HG03571 (cell line): ENCODE results near the gene FNTB.

ENCODE experiments used
- ATAC-seq: cut with Tn5 transposase; IDR thresholded peaks from one replicate; pipeline ENCODE4 v1.9.1; 2021; ENCODE audit not compliant: unreplicated experiment

FNTB gene, protein sequence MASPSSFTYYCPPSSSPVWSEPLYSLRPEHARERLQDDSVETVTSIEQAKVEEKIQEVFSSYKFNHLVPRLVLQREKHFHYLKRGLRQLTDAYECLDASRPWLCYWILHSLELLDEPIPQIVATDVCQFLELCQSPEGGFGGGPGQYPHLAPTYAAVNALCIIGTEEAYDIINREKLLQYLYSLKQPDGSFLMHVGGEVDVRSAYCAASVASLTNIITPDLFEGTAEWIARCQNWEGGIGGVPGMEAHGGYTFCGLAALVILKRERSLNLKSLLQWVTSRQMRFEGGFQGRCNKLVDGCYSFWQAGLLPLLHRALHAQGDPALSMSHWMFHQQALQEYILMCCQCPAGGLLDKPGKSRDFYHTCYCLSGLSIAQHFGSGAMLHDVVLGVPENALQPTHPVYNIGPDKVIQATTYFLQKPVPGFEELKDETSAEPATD

DNA sequence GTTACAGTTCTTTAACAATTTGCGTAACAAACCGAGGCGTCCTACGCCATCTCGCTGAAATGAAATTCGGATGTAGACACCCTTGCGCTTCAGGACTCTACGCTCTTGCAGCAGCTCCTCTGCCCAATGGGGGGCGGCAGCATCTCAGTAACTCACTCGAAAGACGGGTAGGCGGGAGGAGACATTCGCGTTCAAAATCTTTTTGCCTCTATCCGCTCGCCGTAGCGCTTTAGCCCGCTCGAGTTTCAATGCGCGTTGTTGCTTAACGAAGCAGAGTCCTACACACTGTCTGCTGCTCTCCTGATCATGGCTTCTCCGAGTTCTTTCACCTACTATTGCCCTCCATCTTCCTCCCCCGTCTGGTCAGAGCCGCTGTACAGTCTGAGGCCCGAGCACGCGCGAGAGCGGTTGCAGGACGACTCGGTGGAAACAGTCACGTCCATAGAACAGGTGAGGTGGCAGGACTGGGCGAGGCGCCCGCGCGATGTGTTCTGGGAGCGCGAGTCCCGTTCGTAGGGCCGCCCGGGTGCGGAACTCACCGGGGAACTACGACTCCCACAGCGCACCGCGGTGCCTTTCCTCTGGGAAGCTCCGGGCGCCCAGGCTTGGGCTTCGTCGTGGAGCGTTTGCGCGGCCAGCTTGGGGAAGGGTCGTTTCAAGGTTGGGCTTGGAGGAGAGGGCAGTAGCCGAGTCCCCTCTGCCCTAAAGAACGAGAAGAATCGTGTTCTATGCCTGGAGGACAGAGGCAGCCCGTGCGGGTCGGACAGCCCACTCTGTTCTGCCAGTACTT lies at the start of gene FNTB:
Gene FNTB, plus strand, starts transcription at position 248 of the 790 bp plus-strand sequence. Its CDS starts 59 bp downstream, at position 307.
- peak; percentile 94 for ATAC-seq

DNA sequence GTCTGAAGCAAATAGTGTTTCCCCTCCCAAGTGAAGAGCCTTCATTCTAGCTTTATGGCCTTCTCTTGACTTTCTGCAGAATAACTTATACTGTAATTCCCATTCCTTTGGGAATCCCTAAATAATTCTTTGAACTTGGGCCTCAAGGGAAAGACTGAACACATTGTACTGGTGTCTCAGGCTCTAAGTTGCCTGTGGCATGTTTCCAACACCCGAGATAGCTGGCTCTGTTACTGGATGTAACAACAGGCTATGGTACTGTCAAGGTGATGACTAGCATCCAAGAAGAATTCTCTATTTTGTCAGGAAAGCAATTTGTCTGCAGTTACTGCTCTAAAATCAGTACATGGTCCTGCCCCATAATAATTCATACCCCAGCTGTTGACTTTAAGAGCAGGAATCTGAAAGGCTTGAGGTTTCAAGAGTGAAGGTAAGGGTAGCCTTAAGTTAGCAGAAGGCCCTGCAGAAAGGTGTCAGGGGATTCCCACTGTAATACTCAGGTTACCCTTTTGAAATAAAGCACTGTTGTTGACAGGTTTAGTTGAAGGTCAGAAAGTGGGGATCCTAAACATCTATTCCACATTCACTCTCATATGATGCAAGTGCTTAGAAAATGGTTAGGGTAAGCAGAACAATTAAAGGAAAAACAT lies 49.4 kb upstream of the FNTB start:
- no peak for ATAC-seq

DNA sequence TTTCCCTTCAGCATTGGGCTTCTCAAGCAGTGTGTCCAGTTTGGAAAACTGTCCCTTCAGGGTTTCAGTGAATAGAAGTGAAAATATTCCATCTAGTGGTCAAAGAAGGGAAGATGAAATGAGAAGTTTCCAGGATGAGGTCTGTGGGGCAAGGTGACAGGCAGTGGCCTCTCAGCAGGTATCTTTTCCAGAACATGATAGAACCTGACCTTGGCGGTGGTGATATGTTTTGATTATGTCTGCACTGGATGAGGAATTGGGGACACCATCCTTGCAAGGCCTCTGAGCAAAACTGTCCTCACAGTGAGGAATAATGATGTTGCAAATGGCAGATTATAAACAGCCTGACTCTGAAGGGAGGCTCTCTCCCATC lies 48.9 kb upstream of the FNTB start:
- ATAC-seq, result no peak

DNA sequence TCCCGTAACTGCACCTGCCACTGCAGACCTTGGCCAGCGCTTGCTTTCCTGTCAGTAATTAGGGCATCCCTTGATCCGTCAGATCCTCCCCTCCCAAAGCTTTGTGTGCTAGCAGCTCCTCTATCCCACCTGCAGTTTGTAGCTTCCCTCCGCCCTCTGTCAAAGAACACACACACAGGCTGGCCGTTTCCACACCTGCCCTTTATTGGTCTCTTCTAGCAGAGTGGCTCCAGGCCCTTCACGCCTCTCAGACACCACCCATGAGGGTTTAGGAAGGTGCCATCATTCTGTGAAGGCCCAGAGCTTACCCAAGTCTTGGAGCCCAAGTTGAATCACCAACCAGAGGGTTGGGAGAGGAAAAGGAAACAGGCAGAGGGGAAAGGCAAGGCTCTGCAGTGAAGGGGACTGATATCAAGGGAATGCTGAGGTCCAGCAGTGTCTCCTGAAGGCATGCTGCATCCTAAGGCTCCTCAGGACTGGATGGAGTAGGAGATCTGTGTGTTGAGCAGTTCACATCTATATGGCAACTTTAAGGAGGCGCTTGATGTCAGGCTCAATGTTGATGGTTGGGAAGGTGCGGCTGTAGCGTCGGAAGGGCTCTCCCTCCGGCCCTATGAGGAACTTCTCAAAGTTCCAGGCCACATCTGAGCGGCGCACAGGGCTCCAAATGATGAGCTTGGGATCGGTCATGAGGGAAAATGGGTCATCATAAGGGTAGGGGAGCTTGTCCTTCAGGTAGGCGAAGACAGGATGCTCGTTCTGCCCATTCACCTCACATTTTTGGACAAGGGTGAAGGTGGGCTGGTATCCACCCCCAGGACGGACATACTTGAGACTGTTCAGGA lies 47.5 kb upstream of the FNTB start:
- no peak for ATAC-seq

DNA sequence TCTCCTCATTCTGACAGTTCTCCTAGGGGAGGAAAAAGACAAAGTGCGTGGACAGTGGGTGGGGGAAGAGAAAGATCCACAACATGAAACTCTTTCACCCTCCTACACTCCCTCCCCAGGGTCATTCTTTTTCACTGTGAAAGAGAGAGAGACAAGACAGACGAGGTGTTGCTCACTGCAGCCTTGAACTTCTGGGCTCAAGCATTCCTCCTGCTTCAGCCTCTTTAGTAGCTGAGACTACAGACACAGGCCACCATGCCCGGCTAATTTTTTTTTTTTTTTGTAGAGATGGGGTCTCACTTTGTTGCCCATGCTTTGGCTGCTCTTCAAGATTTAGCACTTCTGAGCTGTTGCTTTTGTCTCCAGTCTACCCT lies 46.9 kb upstream of the FNTB start:
- no peak for ATAC-seq

DNA sequence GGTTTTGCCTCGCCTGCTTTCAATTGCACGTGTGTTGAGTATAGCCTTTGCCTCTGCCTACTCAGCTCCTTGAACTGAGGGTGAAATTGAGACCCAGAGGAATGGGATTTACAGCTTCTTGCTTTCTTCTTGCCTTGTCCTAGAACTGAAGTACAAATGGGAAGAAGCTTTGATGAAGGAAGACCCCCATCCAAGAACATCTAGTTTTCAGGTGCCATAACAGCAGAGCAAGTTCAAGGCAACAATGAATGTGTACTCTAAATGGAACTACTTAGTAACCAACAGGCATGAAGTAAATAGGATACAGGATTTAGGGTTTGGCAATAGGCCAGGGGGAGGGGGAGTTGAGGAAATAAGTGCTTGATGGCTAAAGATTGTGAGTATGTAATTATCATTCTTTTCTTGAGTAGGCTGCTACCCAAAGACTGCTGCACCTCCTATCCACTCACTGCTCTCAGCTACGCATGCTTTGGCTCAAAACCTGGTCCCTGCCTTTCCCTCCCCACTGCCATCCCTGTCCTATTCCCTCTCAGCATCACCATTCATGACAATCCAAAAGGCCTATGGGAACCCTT lies 46.3 kb upstream of the FNTB start:
- ATAC-seq, result no peak

DNA sequence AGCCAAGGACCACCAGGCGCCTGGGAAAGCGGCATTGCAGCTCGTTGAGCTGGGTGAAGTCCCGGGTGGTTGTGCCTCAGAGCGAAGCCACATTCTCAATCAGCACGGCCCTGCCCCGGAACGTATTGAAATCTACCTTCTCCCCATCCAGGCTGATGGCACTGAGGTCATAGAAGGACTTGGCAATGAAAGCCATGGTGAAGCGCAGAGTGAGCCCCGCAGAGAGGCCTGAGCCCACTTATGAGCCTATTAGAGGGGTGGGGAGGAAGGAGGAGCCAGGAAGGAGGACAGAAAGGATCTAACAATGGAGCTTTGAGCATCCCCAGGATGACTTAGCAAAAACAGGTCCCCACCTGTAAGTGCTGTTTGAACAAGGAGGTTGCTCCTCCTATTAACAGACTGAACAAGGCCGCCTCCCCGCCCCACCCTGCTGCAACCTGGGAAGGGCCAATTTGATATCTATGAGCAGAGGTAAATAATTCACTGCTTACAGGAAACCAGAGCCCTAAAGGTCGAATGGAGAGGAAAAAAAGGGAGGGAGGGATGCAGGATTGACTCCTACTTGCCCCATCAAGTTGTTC lies 44.1 kb upstream of the FNTB start, which contains the start of gene GPX2:
Gene GPX2, minus strand, starts transcription at position 215 of the 581 bp plus-strand sequence. Its CDS starts 19 bp downstream, at position 196.
- no peak for ATAC-seq

DNA sequence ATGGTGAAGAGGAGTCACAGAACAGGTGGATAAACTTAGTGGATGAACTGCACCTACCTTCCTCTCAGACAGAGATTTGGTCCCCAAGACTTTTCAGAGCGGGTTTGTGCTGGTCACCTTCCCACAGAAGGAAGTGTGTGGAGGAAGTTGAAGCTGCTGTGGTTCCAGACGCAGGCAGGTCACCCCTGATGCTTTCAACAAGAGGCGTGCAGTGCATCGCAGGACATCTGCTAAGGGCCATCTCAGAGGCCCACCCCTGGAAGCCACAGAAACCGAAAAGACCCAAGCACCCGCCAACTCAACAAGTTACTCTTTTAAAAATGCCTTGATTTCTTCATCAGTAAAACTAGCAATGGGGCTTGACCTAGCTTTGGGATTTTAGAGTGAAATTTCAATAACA lies 43.1 kb upstream of the FNTB start:
- ATAC-seq, result no peak

DNA sequence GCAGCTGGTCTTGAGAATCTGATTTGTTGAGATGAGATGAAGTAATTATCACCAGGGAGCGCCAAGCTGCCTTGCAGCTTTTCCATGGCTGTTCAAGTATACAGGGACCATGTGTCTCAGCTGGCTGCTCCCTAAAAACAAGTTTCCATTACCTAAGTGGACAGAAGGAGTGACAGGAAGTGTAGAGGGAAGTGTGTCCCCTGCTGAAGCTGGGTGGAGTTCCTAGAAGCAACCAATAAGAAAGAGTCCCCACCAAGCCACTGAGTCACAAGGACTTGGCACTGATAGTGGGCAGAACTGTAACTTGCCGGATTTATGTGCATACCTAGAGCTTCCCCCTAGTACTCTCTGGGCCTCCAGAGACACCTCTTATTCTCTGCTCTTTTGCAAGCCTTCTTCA lies 42.7 kb upstream of the FNTB start:
- ATAC-seq, result no peak

DNA sequence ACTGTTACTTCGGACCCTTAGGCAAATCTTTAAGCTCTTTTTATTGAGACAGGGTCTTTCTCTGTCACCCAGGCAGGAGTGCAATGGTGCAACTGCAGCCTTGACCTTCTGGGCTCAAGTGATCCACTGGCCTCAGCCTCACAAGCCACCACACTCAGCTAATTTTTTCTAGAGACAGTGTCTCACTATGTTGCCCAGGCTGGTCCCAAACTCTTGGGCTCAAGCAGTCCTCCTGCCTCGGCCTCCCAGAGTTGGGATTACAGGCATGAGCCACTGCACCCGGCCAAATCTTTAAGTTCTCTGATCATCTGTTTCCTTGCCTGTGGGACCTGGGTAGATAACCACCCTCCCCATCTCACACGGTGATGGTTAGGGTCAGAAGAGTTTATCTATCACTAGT lies 41.8 kb upstream of the FNTB start:
- no peak for ATAC-seq

DNA sequence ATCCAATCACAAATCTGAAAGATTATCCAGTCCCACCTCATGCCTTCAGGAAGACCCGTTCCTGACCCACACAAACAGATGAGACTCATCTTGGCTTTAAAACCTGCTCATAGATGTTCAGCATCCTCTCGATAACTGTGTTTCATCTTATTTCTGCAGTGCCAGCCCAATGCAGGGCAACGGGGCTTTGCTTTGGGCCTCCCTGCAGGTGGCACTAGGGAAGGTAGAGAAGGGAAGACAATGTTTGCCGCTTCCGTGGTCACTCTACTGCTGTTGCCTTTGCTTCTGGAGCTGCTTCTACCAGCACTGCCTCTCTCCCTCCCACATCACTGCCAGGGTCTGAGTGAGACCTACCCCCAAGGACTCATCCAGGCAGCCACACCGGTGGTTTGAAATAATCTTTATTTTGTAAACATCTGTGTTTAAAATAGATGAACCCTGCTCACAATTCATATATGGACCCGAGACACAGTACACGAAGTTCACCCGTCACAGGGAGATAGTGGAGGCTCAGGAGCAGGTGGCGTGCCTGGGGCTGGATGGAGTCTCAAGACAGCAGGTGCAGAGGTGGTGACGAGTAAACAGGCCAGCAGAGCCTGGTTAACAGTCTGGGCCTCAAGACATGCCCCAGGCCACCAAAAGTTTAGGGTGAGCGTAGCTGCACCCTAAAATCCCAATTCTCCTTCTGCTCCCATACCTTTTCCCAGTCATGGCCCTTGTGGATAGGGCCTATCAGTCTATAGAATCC lies 41.1 kb upstream of the FNTB start:
- ATAC-seq, result no peak

DNA sequence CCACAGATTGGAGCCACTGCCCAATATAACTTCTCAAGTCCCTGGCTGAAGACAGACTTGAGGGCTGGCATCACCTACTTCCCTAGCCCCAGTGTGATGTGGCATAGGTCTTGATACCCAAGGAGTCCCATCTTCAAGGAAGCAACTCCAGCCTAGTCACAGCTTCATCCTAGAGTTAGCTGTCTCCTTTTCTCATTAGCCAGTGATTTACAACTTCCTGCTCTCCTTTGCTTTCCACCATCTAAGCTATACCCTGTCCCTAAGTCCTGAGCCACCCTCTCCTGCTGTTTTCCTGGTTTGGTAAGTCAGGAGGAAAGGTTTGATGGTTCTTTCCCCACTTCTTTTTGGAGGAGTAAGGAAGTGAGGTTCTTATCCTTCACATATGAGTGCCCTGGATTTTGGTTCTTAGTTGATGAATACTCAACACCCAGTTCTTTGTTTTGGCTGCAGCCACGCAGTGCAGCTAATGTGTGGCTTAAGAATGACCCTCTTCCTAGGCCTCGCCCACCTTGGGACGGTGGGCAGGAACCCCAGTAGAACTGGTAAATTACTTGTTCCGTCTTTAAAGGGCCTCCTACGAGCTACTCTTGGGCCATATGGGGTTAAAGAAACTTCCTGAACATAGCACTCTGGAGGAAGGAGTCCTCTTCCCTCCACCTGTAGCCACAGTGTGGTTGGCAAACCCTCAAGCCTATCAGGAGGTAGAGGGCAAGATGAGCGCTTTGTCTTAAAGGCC lies 40.2 kb upstream of the FNTB start:
- ATAC-seq, result no peak

DNA sequence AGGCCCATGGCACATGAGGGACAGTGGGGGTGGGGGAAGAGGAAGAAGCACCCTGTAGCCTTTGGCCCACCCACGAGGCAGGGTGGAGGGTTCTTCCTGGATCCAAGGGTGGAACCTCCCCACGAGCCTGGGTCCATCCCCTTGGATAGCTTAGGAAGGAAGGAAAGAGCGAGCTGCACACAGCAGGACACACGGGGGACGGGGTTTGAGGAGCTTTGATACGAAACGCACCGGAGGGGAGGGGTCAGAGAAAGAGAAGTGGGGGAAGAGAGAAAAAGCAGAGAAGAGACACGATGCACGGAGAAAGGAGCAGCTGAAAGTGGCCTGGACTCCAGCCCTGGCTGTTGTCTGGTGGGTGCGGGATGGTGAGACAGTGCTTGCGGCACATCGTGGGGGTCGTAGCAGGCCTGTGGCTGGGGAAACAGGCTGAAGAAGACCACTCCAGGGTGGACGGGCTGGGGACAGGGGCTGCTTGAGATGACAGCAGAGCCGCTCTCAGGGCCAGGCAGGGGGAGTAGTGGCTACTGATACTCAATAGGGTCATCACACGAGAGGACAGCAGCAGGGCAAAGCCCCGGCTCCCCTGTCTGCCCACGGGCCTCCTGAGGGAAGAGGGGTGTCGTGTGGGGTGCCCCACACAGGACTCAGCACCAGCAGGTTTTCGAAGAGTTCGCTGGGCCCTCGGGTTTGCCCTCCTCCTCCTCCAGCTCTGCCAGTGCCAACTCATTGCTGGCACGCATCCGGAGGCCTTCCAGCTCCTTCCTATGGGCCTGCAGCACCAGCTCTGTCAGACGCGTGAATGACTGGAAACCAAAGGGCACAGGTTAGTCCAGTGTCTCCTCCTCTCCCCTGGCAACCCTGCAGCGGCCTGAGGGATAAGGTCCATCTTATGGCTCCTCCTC lies 38.7 kb upstream of the FNTB start:
- ATAC-seq, result no peak

DNA sequence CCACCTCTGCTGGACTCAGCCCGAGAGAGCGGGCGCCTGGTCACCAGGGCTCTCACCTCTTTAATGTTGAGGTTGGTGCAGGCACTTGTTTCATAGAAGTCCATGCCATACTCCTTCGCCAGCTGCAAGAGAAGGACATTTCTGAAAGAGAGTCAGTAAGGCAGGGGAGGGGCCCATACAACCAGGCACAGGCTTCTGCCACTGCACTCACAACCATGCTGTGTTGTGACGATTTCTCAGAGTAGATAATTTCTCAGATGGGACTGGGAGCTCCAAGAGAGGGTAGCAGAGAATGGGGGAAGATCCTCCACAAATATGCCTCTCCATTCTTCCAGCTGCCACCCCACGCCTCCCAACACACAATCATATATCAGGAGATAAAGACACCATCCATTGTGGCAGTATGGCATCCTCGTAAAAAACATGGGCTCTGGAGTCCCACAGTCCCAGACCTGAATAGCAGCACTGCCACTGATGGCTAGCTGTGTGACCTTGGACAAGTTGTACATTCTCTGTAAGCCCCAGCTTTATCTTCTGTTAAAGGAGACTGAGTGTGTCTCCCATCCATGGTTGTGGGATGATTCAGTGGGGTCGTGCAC lies 38.0 kb upstream of the FNTB start:
- no peak for ATAC-seq

DNA sequence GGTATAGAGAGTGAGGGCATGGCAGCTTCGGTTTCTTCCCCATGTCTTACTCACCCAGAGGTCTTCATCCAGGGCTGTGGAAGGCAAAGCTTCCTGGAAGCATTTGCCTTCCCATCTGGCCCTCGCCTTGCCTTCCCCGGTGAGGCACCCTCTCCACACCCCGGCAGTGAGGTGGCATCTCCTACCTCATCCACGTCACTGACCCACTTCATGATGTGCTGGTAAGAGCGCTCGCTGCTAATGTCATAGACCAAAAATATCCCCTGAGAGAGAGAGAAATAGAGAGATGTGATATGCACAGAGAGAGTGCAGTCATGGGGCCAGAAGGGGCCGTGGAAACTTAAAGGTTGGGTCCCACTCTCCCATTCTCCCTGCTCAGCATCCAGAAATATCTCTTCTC lies 35.8 kb upstream of the FNTB start:
- no peak for ATAC-seq

DNA sequence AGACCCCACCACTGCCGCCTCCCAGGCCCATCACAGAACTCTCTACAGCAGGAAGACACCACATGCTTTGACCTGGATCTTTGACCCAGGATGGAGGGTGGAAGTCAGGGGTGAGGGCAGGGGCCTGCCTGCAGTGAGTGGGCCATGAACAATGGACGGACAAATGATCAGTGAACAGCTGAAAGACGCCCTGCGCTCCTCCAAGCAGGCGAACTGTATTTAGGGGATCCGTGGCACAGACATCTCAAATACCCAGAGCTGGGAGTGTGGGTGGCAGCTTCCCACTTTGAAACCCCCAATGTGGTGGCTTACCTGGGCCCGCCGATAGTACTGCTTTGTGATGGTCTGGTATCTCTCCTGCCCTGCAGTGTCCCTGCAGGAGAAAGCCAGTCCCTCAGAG lies 35.4 kb upstream of the FNTB start:
- ATAC-seq, result no peak

DNA sequence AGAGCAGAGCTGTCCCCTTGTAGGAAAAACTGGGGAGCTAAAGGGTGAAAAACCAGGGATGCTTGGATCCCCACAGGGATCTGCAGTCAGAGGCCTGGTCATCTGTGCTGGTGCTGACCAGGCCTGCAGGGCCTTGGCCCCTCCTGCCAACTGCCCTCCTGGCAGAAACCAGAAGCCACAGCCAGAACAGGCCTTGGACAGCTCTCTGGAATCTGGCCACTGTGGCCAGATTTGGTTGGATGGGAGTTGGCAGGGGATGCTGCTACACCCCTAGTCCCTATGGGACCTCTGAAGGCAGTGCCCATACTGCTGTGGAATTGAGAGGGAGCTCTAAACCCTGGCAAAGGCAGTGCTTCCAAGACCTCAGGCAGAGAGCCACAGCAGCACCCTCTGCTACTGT lies 35.0 kb upstream of the FNTB start:
- ATAC-seq, result no peak
